ENCODE measurements around the gene CLDN6. TPM values are rescaled to one million over a fixed set of nuclear protein-coding genes. Genes with fewer than 3 reads are reported as not detected.

CLDN6 gene
- polyA plus RNA-seq, 1 experiment: 0.12 TPM

DNA sequence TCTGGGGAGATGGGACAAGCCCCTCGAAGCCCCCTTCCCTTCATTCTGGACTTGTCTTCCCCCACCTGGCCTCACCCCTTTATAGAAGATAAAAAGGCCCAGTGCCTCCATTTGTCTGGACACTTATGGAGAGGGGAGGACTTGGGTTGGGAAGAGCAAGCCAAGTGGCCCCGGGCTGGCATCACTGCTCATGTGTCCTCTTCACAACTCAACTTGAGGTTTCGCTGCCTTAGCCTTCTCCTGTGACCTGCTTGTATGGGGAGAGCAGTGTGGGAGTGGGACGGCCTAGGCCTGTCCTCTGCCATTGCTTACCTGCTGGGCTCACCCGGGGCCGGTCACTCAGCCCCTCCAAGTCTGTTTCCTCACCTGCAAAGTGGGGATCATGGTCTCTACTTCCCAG is 47.4 kb downstream of the CLDN6 start:
- ChIA-PET POLR2A (no interaction called here), CTCF (interaction anchor here (0.6 to 1.6 kb wide), 4 partner anchors 9 to 121 kb away, joined by 3 to 6 read pairs (median 4); no protein-coding TSS in a partner anchor)
- DNase-seq (ENCODE audit: low read depth): no peak
- TF ChIP-seq, protein P1, sequence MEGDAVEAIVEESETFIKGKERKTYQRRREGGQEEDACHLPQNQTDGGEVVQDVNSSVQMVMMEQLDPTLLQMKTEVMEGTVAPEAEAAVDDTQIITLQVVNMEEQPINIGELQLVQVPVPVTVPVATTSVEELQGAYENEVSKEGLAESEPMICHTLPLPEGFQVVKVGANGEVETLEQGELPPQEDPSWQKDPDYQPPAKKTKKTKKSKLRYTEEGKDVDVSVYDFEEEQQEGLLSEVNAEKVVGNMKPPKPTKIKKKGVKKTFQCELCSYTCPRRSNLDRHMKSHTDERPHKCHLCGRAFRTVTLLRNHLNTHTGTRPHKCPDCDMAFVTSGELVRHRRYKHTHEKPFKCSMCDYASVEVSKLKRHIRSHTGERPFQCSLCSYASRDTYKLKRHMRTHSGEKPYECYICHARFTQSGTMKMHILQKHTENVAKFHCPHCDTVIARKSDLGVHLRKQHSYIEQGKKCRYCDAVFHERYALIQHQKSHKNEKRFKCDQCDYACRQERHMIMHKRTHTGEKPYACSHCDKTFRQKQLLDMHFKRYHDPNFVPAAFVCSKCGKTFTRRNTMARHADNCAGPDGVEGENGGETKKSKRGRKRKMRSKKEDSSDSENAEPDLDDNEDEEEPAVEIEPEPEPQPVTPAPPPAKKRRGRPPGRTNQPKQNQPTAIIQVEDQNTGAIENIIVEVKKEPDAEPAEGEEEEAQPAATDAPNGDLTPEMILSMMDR (IDR thresholded peaks at IDR 0.05; ENCODE audit: insufficient read depth, low read depth, low read length): no peak
- Histone ChIP-seq H3K27me3 (ENCODE audit: control insufficient read depth, insufficient read depth, low read length) (peaks cover 12% of the 10 kb centered on the region), H3K36me3 (ENCODE audit: control insufficient read depth, insufficient read depth, low read length) (no peaks in the 10 kb centered on the region; the same call in 1 of the 2 replicates), H3K4me3 (ENCODE audit: low read depth, low read length) (peak overlapping the region; percentile 59)

DNA sequence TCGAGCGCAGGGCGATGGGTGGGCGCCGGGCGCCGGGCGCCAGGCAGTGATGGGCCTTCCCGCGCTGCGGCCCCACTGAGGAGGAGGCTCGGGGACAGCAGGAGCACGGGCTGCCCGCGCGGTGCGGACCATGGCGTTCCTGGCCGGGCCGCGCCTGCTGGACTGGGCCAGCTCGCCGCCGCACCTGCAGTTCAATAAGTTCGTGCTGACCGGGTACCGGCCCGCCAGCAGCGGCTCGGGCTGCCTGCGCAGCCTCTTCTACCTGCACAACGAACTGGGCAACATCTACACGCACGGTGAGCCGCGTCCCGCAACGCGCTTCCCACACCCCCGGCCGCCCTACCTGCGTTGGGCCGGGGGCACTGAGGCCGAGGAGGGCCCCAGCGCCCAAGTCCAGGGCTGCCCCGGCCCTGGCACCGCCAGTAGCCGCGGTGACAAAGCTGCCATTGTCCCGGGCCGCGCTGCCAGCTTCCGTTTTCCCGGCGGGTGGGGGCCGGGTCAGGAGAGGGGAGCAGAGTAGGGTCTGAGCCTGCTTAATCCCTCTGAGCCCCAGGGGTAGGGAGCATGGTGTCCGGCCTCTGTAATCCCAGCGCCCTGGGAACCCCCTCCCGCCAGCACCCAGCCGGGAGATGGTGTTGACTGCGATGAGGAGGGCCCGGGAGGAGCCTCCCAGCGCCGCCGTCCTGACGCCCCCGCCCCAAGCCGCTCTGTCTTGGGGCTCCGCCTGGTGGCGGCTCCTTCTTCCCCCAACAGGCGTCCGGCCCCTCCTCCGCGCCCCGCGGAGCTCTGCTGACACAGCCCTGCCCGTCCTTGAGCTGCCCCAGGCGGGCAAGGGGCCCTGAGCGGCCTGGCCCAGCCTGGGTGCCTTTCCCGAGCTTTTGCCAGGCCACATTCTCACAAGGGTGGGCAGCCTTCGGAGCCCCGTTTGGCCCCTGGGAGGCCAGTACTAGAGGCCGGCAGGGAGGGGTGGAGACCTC is 48.1 kb downstream of the CLDN6 start:
- POLR2A ChIA-PET: no interaction called here
- peaks cover 15% of the 10 kb centered on the region for H3K27me3 ChIP-seq (ENCODE audit: control insufficient read depth, insufficient read depth, low read length)
- peak overlapping the region; percentile 59 for H3K4me3 ChIP-seq (ENCODE audit: low read depth, low read length)
- no peak for DNase-seq (ENCODE audit: low read depth)
- no peaks in the 10 kb centered on the region; the same call in 1 of the 2 replicates for H3K36me3 ChIP-seq (ENCODE audit: control insufficient read depth, insufficient read depth, low read length)
- CTCF ChIA-PET: interaction anchor here (0.6 to 1.6 kb wide), 6 partner anchors 9 to 121 kb away, joined by 3 to 6 read pairs (median 3); no protein-coding TSS in a partner anchor
- TF ChIP-seq, protein P1 (IDR thresholded peaks at IDR 0.05; ENCODE audit: insufficient read depth, low read depth, low read length): peak; percentile 66

DNA sequence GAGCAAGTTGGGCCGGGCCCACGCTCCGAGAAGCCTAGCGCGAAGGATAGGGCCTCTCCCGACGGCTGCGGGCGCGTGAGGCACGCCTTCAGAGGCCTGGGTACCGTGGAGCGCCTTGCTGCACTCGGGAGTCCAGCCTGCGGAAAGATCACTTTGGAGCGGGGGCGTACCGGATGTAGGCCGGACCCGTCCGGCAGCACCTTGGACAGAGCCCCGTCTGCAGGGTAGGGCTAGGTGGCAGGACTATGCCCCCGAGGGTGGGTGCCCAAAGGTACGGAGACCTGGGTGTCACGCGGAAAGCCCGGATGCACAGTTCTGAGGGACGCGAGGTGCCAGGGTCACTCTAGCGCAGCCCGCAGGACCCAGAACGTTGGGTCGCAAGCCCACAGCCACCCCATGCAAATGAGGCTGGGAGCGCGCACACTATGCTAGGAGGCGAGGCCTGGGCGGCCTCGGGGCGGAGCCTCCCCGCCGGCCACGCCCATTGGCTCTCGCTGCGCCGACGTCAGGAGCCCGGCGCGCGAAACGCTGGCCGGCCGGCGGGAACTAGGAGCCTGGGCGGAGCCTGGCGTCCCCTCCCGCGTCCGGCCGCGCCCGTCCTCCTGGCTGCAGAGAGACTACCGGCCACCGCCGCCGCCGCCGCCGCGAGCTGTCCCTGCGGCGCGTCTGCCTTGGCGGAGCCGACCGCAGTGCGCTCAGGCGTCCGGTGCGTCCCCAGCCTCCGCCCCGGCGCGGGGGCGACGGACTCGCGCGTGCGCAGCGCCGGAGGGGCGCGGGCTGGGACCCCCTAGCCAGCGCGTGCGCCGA is 49.0 kb downstream of the CLDN6 start, which contains the start of gene PAQR4:
TSS of gene PAQR4 (plus strand) at position 611 of the 807 bp plus-strand sequence. CDS start 327 bp downstream, outside the sequence.
- Histone ChIP-seq H3K36me3 (ENCODE audit: control insufficient read depth, insufficient read depth, low read length) (no peaks in the 10 kb centered on the region; the same call in 1 of the 2 replicates), H3K27me3 (ENCODE audit: control insufficient read depth, insufficient read depth, low read length) (peaks cover 21% of the 10 kb centered on the region), H3K4me3 (ENCODE audit: low read depth, low read length) (peak within 1 kb of the TSS; percentile 59)
- DNase-seq (ENCODE audit: low read depth): peak; percentile 48
- ChIA-PET CTCF (interaction anchor here (0.9 to 1.6 kb wide), 3 partner anchors 16 to 50 kb away, joined by 3 to 6 read pairs (median 3); no protein-coding TSS in a partner anchor), POLR2A (no interaction called here)
- TF ChIP-seq, protein P1 (IDR thresholded peaks at IDR 0.05; ENCODE audit: insufficient read depth, low read depth, low read length): no peak

DNA sequence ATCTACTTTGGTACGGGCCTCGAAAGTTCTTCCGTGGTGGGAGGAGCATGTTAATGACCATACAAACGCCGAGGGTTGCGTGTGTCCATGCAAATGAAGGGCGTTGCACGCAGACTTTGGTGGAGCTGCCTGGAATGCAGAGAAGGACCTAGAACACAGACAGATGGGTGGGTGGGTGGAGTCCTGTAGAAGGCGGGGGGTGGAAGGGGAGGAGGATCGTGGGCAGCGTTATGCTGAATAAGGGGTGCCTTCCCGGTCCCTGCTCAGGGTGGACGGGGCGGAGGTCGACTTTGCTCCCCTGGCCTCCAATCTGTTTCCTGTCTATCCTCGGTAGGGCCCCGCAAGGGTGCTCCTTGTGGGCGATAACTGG is 49.6 kb downstream of the CLDN6 start:
- peaks cover 26% of the 10 kb centered on the region for H3K27me3 ChIP-seq (ENCODE audit: control insufficient read depth, insufficient read depth, low read length)
- H3K4me3 ChIP-seq (ENCODE audit: low read depth, low read length): no peak overlapping the region
- no peaks in the 10 kb centered on the region; the same call in 1 of the 2 replicates for H3K36me3 ChIP-seq (ENCODE audit: control insufficient read depth, insufficient read depth, low read length)
- CTCF ChIA-PET: no interaction called here
- TF ChIP-seq, protein P1 (IDR thresholded peaks at IDR 0.05; ENCODE audit: insufficient read depth, low read depth, low read length): no peak
- POLR2A ChIA-PET: no interaction called here
- DNase-seq (ENCODE audit: low read depth): no peak
